A204.1 (cell line): Measurements from ENCODE around the gene STRBP.
A peak's percentile ranks its signal among the peaks of the same experiment; 100 is the strongest.
"Not testable (repeated sequence)": the region's sequence is repeated elsewhere in the genome, so short reads cannot be mapped to it uniquely, and the experiment has no call there.

Source experiments
- FAIRE-seq: peaks from 2 replicates; lab custom pipeline; 2012; peaks lifted over from hg19 to GRCh38; lab: Jason Lieb, UNC

Gene STRBP

DNA sequence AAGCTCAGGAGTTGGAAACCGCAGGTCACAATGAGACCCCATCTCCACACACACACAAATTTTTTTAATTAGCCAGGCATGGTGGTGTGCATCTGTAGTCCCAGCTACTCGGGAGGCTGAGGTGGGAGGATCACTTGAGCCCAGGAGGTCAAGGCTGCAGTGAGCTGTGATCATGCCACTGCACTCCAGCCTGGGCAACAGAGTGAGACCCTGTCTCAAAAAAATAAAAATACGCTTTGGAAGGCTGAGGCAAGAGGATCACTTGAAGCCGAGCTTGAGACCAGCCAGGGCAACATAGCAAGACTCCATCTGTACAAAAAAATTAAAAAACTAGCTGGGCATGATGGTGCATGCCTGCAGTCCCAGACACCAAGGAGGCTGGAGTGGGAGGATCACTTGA, 19.2 kb downstream of the STRBP start:
- not testable (repeated sequence) for FAIRE-seq

DNA sequence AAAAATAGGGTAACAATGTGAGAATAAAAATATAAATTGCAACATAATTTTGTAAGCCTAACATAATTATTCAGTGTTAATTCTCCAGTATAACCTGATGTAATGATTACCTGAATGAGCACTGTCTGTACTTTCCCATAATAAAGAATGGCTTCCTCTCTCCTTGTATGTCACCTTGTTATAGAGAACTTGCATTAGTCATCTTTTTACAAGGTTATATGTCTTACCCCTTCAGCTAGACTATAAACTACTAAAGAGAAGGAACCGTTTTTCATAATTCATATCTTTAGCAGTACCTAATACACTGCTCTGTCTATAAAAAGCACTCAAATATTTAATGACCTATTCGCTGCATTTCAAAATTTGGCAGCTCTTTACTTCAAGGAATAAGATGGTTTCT, 19.8 kb downstream of the STRBP start:
- no peak for FAIRE-seq

DNA sequence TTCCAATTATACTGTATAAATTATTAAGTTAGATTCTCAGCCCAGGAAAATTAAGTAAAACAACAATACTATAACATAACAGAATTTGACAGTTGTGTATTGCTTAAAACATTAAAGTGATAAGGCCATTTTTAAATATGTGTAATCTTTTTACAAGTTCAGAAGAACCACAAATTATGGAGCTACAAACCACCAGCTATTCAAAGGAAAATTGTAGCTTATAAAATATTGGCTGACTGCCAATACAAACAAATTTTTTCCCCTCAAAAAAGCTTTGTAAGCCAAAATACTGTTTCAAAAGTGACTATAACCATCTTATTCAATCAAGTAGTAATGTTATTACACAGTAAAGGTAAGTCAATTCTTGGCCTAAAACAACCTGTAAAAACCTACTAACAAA, 21.9 kb downstream of the STRBP start:
- no peak for FAIRE-seq

DNA sequence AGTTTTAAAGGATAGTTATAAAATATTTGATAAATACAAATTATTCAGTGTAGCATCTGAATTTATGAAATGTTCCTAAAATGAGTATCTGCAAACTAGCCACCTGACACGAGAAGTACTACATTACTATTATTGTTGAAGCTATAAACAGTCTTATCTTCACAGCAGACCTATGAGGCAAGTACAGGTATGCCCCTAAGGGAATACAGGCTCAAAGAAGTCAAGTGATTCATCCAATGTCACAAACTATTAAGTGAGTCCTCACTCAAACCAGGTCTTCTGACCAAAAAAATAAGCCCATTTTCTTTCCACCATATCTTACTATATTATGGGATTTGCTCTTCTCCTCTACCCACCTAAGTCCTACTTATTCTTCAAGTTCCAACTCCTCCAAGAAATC, 28.7 kb downstream of the STRBP start:
- no peak for FAIRE-seq

DNA sequence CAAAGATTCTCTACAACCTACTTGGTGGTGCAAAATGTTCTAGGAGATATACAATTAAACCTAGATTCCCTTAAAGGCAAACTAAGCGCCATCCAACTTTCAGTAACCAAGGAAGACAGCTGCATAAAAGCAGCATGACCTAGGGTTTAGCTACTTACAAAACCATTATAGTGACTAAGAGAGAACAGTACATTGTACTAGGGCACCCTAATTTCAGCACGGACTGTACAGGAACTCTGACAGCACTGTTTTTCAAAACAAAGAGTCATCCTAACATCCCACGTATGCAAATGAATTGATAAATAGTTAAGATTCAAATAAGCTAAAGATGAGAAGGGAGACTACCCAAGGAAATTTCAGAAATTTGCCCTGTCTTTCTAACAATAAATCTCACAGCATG, 30.0 kb downstream of the STRBP start:
- no peak for FAIRE-seq

DNA sequence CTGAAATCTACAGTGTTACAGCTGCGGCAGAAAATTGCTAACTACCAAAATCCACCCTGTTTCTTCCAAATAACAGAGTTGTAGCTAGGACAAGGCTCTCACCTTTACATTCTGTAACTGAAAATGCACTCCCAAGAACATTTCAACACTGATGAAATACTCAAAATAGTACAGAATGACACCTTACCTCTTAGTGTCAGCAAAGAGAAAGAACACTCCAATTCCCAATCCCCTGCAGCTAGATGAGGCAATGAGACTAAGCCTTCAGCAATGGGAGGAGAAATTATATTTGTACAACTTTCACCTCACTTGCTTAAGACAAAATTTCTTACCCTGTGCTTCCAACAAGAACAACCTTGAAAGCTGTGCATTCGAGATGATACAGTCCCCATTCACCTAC, 31.2 kb downstream of the STRBP start:
- FAIRE-seq, result no peak

DNA sequence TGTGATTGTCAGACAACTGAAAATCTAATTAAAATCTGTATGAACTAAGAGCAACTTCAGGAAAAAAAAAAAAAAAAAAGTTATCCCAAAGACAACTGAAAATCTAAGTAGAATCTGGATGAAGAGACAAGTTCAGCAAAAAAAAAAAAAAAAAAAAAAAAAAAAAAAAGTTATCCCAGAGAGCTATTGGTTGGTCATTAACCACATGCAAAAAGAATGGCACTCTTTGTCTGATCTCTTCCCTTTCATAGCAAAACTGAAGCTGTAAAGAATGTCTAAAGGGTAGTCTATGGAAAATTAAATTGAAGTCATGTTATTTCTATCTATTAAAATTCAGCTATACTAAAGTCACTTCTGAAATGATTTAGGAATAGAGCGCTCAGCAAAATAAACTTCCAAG, 32.9 kb downstream of the STRBP start:
- FAIRE-seq, result no peak

DNA sequence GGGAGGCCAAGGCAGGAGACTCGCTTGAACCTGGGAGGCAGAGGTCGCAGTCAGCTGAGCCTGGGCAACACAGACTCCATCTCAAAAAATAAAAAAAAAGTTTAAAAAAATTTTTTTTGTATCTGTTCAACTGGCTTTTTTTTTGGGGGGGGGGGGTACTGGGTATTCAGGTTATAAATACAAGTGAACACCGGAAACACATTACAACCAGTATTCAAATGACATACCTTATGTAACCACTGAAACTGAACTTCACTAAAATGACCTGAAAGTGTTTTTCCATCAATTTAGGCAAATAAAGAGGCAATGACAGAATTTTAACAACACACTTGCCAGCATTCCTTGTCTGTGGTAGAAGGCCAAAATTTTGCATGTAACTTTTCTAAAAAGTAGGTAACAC, 33.5 kb downstream of the STRBP start:
- FAIRE-seq, result no peak

DNA sequence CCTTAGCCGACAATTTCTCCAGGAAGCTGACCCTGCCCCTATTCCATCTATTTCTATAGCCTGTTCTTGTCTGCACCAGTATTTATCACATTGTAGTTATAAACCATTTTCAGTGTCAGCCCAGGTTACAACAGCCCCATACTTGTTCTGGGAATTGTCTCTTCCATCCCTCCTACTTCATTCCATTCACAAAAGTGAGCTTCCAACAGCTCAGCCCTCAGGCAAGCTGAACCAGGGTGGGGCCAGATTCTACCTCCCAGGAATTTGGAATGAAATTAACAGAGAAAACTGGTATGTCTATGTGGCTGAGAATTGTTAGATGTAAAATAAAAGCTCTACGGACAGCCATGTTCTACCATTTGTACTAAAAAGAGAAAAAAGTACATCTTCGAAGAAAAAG, 36.1 kb downstream of the STRBP start:
- no peak for FAIRE-seq

DNA sequence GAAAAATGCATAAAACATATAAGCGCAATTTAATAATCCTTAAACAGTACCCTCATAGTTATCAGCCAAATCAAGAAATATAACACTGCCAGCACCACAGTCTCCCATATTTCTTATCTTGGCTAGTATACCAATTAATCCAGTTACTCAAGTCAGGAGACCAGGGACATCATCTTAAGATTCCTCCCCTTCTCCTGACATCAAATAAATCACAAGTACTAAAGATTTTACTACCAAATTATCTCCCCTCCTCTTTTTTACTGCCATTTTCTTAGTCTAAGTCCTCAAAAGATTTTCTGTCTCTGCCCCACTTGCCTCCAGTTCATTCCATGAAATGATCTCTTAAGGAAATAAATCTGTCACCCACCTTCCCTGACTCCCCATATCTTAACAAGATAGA, 37.0 kb downstream of the STRBP start:
- FAIRE-seq, result no peak

DNA sequence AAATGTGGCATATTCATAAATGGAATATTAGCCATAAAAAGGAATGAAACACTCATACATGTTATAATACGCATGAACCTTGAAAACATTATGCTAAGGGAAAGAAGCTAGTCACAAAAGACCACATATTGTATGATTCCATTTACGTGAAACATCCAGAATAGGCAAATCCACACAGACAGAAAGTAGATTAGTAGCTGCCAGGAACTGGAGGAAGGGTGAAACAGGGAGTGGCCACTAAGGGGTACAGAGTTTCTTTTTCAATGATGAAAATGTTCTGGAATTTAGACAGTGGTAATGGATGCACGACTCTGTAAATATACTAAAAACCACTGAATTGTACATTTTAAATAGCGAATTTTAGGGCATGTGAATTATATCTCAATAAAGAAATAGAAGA, 39.4 kb downstream of the STRBP start:
- FAIRE-seq, result no peak

DNA sequence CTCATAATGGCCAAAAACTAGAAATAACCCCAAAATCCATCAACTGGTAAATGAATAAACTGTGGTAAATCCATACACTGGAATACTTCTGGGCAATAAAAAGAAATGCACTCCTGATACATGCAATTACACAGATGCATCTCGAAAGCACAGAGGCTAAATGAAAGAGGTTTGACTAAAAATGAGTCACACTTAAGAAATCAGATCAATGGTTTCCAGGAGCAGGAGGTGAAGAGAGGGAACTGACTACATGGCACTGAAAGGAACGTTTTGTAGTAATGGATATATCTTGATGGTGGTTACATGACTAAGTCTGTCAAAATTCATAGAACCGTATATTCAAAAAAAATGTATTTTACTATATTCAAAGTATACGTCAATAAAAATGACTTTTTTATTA, 42.4 kb downstream of the STRBP start:
- FAIRE-seq, result no peak

DNA sequence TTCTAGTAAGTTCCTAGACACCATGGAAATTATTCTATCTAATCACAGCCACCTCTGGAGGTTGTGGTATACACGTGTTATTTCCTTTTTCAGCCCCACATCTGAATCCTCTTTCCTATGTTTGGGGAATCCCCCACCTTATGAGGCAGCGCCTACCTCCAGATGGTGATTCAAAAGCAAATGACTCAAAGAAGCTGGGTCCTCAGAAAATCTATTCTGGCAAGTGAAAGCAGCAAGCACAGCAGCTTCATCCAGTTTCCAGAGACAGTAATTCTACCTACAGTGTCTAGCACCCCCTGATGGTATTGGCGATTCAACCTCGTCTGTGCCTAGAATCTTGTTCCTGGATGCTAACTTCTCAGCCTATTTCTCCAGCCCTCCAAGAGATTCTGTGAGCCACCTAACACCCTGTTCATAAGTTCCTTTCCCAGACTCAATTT, 43.0 kb downstream of the STRBP start:
- FAIRE-seq, result no peak

DNA sequence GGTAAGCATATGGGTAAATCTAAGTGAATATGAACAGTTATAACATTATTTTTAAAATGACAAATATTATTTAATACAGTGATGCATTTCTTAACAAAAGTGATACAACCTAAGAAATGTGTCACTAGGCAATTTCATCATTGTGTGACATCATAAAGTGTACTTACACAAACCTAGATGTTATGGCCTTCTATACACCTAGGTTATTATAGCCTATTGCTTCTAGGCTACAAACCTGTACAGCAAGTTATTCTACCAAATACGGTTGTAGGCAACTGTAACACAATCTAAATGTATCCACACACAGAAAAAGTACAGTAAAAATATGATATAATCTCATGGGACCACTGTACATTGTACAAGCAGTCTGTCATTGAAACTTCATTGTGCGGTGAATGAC, 48.3 kb downstream of the STRBP start:
- FAIRE-seq, result no peak

DNA sequence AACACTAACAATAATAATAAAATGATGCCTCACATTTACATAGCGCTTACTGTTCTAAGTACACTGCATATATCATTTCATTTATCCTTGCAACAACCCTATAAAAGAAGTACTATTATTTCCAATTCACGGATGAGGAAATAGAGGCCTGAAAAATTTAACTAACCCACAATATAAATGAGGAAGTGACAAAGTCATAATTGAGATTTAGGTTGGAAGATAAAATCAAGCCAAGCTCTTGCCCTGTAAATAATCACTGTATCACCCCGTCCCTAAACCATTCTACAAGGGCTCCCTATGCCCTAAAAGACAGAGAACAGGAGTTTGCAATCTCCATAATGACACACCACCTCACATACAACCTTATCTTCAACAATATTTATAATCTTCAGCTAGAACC, 49.6 kb downstream of the STRBP start:
- FAIRE-seq, result no peak

DNA sequence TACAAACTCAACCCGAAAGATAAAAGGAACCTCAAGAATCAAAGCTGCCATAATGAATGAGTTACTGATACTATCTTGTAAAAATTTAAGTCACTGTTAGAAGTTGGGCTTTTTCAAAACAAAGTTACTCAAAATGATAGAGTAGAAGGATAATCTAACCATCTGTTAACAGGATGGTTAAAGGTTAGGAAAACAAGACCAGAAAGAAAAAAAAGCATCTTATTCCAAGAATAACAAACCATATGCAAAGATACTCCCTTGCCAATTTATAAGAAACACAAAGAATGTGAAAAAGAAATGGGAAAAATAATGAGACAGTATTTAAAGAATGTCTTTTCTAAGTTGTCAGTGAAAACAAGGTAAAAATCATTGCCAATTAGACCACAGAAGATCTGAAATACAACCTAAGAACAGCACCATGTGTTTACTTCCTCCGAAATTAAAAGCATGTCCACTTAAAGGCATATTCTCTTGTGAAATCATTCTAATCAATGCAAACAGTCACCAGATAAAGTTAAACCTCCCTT, 51.2 kb downstream of the STRBP start:
- no peak for FAIRE-seq

DNA sequence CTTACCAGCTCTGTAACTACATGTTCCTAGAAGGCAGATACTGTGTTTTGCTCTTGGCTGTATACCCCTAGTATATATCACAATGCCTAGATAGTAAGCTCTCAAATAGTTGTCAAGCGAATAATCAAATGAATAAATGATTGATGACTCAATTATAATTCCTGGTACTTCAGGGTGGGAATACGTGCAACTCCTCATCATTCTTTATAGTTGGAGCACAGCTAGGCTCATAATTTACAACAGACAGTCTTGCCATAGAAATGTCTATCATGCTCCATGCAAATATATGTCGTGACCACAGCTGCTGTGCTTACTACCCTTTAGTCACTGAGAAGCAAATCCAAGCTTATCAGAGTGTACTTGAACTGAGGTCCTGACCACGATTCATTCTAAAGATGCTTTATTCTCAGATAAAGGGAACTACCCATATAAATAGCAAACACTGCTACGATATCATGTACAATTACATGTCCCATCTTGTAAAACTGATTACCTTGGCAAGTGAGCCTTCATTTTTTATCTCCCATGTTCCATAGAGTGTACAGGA, 52.1 kb downstream of the STRBP start:
- FAIRE-seq, result no peak

DNA sequence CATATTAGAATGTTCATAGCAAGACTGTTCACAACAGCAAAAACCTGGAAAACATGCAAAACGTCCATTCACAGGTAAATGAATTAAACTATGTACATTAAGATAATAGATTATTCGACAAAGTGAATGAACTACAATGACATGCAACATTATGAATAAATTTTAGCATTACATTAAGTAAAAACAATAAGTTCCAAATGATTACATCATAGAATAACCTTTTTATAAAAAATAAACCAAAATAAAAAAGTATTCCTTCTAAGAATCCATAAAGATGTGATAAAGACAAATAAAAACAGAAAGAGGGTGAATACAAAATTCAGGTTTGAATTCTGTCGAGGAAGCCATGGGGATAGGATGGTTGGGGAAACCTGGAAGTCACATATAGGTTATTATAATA, 57.3 kb downstream of the STRBP start:
- FAIRE-seq, result peak; percentile 49

DNA sequence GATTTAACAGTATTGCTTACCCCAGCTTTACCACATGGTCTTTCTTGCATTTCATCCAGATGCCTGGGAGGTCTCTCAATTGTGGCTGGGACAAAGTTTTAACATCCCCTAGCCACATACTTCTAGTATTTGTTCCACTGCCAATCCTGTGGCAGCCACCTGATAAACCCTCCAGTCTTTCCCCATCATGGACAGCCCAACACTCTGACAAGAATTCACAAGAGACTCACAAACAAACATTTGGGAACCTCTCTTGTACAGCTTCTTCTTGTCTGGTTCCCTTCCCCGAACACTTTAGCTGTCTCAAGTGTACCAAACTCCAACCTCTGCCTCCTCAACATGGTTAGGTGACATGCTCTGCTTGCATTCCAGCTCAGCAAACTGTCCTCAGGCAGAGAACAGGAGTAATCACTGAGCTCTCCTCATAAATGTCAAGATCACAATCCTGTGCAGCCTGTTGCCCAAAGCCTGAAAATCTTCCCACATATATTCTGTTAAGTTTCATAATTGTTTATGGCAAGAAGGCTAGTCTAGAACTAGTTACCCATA, 59.7 kb downstream of the STRBP start:
- no peak for FAIRE-seq

DNA sequence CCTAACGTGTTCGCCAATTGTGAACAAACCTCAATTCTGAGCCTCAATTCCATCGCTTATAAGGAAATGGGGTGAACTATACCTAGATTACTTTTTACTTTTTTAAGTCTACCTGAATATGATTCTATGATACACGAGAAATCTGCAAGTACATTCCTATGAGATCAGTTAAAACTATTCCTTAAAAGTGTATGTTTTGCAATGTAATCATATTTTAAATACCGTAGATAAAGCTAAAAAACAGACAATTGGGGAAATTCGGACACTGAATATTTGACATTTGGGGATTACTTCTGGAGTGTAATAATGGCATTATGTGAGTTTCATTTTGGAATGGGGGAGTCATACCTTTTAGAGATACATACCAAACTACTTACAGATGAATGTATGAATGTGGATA, 62.3 kb downstream of the STRBP start:
- FAIRE-seq, result no peak

DNA sequence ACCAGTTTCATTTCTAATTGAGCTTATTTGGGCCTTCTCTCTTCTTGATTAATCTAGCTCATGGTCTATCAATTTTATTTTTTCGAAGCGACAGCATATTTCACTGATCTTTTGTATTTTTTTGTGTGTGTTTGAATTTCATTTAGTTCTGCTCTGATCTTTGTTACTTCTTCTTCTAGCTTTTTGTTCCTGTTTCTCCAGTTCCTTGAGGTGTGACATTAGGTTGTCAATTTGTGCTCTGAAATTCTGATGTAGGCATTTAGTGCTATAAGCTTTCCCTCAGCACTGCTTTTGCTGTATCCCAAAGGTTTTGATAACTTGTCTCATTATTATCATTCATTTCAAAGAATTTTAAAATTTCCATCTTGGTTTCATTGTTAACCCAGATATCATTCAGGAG, 67.3 kb downstream of the STRBP start:
- FAIRE-seq, result no peak

DNA sequence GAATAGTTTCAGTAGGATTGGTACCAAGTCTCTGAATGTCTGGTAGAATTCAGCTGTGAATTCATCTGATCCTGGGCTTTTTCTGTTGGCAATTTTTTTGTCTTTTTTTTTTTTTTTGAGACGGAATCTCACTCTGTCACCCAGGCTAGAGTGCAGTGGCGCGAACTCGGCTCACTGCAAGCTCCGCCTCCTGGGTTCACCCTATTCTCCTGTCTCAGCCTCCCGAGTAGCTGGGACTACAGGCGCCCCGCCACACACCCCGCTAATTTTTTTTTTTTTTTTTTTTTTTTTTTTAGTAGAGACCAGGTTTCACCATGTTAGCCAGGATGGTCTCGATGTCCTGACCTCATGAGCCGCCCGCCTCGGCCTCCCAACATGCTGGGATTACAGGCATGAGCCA, 67.9 kb downstream of the STRBP start:
- FAIRE-seq, result not testable (repeated sequence)

DNA sequence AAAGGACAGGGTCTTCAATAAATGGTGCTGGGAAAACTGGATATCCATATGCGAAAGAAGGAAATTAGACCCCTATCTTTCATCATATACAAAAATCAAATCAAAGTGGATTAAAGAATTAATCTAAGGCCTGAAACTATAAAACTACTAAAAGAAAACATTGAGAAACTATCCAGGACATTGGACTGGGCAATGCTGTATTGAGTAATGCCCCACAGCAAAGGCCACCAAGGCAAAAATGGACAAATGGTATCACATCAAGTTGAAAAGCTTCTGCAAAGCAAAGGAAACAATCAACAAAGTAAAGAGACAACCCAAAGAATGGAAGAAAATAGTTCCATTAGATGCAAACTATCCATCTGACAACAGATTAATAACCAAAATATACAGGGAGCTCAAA, 72.3 kb downstream of the STRBP start:
- no peak for FAIRE-seq

DNA sequence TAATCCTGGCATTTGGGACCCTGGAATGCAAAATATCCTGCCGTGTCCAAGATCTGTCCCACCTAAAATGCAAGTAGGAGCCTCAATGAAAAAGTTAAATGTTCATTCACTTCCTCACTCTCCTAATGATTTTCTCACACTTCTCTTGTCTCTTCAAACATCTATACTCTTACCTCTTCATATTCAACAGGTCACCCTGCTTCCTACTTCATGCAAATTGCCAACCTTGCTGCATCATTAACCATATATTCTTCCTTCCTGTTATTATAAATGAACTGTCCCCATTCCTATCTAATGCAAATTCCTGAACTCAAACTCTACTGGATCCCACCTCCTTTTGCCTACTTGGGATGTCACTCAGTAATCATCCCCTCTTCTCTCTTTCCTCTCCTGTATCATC, 74.4 kb downstream of the STRBP start:
- no peak for FAIRE-seq

DNA sequence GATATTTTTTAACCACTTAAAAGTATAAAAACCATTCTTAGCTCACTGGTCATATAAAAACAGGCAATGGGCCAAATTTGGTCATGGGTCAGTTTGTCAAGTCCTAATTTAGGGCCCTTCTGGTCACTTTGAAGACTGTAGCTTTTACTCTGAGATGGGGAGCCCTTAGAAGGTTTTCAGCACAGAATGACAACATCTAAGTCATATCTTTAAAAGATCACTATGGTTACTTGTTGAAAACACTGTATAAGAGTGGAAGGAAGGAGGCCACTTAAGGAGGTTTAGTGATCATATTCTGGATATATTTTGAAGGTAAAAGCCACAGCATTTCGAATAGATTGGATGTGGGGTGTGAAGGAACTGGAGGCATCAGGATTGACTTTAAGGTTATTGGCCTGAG, 76.7 kb downstream of the STRBP start:
- no peak for FAIRE-seq
